ENCODE measurements around the gene SYCP2.

The SYCP2 gene

DNA sequence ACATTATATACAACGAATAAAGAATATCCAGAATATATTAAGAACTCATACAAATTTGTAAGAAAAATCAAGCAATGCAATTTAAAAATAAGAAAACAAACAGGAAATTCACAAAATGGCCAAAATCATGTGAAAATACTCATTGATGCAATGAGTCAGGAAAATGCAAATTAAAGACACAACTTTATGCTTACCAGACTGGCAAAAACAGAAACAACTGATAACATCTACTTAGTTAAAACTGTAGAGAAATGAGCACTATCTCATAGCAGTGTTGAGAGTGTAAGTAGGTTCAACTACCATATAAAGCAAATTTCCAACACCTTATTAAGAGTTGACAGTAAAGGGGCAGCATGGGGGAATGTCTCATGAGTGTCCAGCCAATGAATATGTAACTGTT, 62.3 kb downstream of the SYCP2 start:
- no peaks in the 10 kb centered on the region for H3K27me3 ChIP-seq (replicated peaks; ENCODE audit: insufficient read depth, low read length)
- no peaks in the 10 kb centered on the region for H4K20me1 ChIP-seq (ENCODE audit: insufficient read depth, low read length)
- no peak for DNase-seq

DNA sequence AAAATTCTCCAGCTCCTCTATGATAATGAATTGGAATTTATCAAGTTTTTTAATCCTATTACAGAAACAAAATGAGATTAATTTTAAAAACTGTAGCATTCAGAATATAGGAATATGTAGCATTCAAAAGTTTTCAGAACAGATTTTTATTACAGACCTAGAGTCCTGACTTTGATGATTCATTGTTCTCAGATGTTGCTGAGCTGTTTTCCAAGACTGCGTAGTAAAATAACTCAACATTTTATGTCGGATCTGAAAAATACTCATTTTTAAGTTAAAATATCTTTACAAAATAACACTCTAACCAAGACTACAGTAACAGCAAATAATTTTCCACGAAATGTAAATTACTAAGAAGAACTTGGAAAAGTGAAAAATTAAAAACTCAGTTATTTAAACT, 67.1 kb downstream of the SYCP2 start:
- no peaks in the 10 kb centered on the region for H3K9me2 ChIP-seq (replicated peaks; ENCODE audit: insufficient read depth, low read length)
- peaks cover 5% of the 10 kb centered on the region; the same call in 1 of the 2 replicates for H3K4me1 ChIP-seq (ENCODE audit: low read length)
- no peak overlapping the region for H3K9ac ChIP-seq (ENCODE audit: low read length)
- no peak overlapping the region for H2AFZ ChIP-seq (ENCODE audit: low read length)
- H3K4me3 ChIP-seq (ENCODE audit: low read length) = no peak overlapping the region
- no peak for DNase-seq
- no peak overlapping the region for H3K4me2 ChIP-seq (ENCODE audit: low read depth, low read length)
- no peaks in the 10 kb centered on the region for H3K27me3 ChIP-seq (replicated peaks; ENCODE audit: insufficient read depth, low read length)
- H3F3A ChIP-seq (ENCODE audit: insufficient read depth, low read length) = no peaks in the 10 kb centered on the region
- no peaks in the 10 kb centered on the region for H4K20me1 ChIP-seq (ENCODE audit: insufficient read depth, low read length)
- TF ChIP-seq EZH2phosphoT487 (IDR thresholded peaks at IDR 0.05; ENCODE audit: low read length) (no peak), EZH2 (optimal IDR thresholded peaks at IDR 0.05; ENCODE audit: low read depth, low read length) (no peak)
- TF ChIP-seq, protein P1, sequence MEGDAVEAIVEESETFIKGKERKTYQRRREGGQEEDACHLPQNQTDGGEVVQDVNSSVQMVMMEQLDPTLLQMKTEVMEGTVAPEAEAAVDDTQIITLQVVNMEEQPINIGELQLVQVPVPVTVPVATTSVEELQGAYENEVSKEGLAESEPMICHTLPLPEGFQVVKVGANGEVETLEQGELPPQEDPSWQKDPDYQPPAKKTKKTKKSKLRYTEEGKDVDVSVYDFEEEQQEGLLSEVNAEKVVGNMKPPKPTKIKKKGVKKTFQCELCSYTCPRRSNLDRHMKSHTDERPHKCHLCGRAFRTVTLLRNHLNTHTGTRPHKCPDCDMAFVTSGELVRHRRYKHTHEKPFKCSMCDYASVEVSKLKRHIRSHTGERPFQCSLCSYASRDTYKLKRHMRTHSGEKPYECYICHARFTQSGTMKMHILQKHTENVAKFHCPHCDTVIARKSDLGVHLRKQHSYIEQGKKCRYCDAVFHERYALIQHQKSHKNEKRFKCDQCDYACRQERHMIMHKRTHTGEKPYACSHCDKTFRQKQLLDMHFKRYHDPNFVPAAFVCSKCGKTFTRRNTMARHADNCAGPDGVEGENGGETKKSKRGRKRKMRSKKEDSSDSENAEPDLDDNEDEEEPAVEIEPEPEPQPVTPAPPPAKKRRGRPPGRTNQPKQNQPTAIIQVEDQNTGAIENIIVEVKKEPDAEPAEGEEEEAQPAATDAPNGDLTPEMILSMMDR (IDR thresholded peaks at IDR 0.05; ENCODE audit: low read length) = no peak
- H3K9me3 ChIP-seq (replicated peaks; ENCODE audit: insufficient read depth, low read length) = no peaks in the 10 kb centered on the region
- H3K36me3 ChIP-seq (replicated peaks; ENCODE audit: insufficient read depth, low read length) = no peaks in the 10 kb centered on the region
- no peaks in the 10 kb centered on the region for H3K79me2 ChIP-seq (ENCODE audit: low read length)
- no peak overlapping the region for H3K27ac ChIP-seq (ENCODE audit: low read length)

More for the DNA sequence above, 62.3 kb downstream of the SYCP2 start:
- Histone ChIP-seq H3K9ac (ENCODE audit: low read length) (no peak overlapping the region), H3K4me3 (ENCODE audit: low read length) (no peak overlapping the region), H3K9me3 (replicated peaks; ENCODE audit: insufficient read depth, low read length) (no peaks in the 10 kb centered on the region), H3K27ac (ENCODE audit: low read length) (no peak overlapping the region), H3K9me2 (replicated peaks; ENCODE audit: insufficient read depth, low read length) (no peaks in the 10 kb centered on the region), H3K4me2 (ENCODE audit: low read depth, low read length) (no peak overlapping the region), H3F3A (ENCODE audit: insufficient read depth, low read length) (no peaks in the 10 kb centered on the region), H3K79me2 (ENCODE audit: low read length) (no peaks in the 10 kb centered on the region), H3K4me1 (ENCODE audit: low read length) (peaks cover 12% of the 10 kb centered on the region), H2AFZ (ENCODE audit: low read length) (no peak overlapping the region), H3K36me3 (replicated peaks; ENCODE audit: insufficient read depth, low read length) (no peaks in the 10 kb centered on the region)
- no peak for TF ChIP-seq EZH2 (optimal IDR thresholded peaks at IDR 0.05; ENCODE audit: low read depth, low read length)

DNA sequence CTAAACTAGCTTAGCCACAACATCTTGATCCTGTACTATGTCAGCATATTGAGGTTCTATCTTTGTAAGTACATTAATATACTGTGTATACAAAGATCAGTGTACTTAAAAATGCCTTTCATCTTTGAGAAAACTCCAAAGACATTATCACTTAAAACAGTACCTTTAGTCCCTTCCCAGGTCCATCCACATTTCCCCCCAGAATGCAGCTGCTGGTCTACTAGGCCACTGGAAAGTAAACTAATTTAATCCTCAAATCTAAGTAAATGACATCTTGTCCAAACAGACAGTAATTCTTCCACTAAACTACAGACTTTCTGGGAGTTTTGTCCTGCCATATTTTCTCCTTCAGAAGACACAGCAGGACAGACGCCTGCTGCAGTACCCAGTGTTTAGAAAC, 68.7 kb downstream of the SYCP2 start:
- H3K4me3 ChIP-seq (ENCODE audit: low read length) = no peak overlapping the region
- H3K4me1 ChIP-seq (ENCODE audit: low read length) = peaks cover 5% of the 10 kb centered on the region; the same call in 1 of the 2 replicates
- H3K79me2 ChIP-seq (ENCODE audit: low read length) = no peaks in the 10 kb centered on the region
- H3K27me3 ChIP-seq (replicated peaks; ENCODE audit: insufficient read depth, low read length) = no peaks in the 10 kb centered on the region
- H4K20me1 ChIP-seq (ENCODE audit: insufficient read depth, low read length) = no peaks in the 10 kb centered on the region
- H3K36me3 ChIP-seq (replicated peaks; ENCODE audit: insufficient read depth, low read length) = no peaks in the 10 kb centered on the region
- H3K9me3 ChIP-seq (replicated peaks; ENCODE audit: insufficient read depth, low read length) = no peaks in the 10 kb centered on the region
- no peak overlapping the region for H2AFZ ChIP-seq (ENCODE audit: low read length)
- no peak overlapping the region for H3K4me2 ChIP-seq (ENCODE audit: low read depth, low read length)
- DNase-seq = no peak
- no peaks in the 10 kb centered on the region for H3F3A ChIP-seq (ENCODE audit: insufficient read depth, low read length)
- H3K9ac ChIP-seq (ENCODE audit: low read length) = no peak overlapping the region
- no peaks in the 10 kb centered on the region for H3K9me2 ChIP-seq (replicated peaks; ENCODE audit: insufficient read depth, low read length)
- TF ChIP-seq, protein P1 (IDR thresholded peaks at IDR 0.05; ENCODE audit: low read length) = no peak
- no peak for TF ChIP-seq EZH2 (optimal IDR thresholded peaks at IDR 0.05; ENCODE audit: low read depth, low read length)
- TF ChIP-seq EZH2phosphoT487 (IDR thresholded peaks at IDR 0.05; ENCODE audit: low read length) = no peak
- H3K27ac ChIP-seq (ENCODE audit: low read length) = no peak overlapping the region

DNA sequence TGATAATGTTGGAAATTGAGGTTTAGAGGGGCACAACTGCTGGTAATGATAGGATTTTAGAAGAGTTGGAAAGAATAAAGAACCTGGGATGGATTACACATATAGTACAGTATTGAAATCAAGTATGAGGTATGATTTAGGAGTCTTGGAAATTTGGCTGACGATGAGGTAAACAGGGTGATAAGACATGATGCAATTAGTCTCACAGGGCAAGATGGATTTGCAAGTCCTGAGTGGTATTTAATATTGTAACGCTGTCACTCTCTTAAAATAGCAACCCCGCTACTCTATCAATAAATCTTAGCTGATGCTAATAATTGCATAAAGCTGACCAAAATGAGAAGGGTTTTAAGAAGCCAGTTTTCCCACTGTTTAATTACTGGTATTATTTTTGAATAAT, 70.4 kb downstream of the SYCP2 start:
- no peaks in the 10 kb centered on the region for H3K27me3 ChIP-seq (replicated peaks; ENCODE audit: insufficient read depth, low read length)
- H3F3A ChIP-seq (ENCODE audit: insufficient read depth, low read length) = no peaks in the 10 kb centered on the region
- no peak for DNase-seq
- H2AFZ ChIP-seq (ENCODE audit: low read length) = no peak overlapping the region
- no peaks in the 10 kb centered on the region for H4K20me1 ChIP-seq (ENCODE audit: insufficient read depth, low read length)
- no peaks in the 10 kb centered on the region for H3K9me2 ChIP-seq (replicated peaks; ENCODE audit: insufficient read depth, low read length)
- no peak overlapping the region for H3K4me2 ChIP-seq (ENCODE audit: low read depth, low read length)
- H3K9ac ChIP-seq (ENCODE audit: low read length) = no peak overlapping the region
- no peaks in the 10 kb centered on the region for H3K36me3 ChIP-seq (replicated peaks; ENCODE audit: insufficient read depth, low read length)
- H3K79me2 ChIP-seq (ENCODE audit: low read length) = no peaks in the 10 kb centered on the region
- H3K27ac ChIP-seq (ENCODE audit: low read length) = no peak overlapping the region
- no peak overlapping the region for H3K4me3 ChIP-seq (ENCODE audit: low read length)
- H3K9me3 ChIP-seq (replicated peaks; ENCODE audit: insufficient read depth, low read length) = no peaks in the 10 kb centered on the region
- peaks cover 5% of the 10 kb centered on the region; the same call in 1 of the 2 replicates for H3K4me1 ChIP-seq (ENCODE audit: low read length)
- TF ChIP-seq EZH2 (optimal IDR thresholded peaks at IDR 0.05; ENCODE audit: low read depth, low read length) = no peak
- no peak for TF ChIP-seq EZH2phosphoT487 (IDR thresholded peaks at IDR 0.05; ENCODE audit: low read length)
- TF ChIP-seq, protein P1 (IDR thresholded peaks at IDR 0.05; ENCODE audit: low read length) = no peak
